22Rv1 (cell line): Measurements from ENCODE around the gene CPLANE2.

Experiments used
- CTCF ChIP-seq: fragments of 450-650 bp; IDR thresholded peaks from 2 replicates; pipeline ENCODE4 v1.5.1; 2017; ENCODE audit warnings: mild to moderate bottlenecking
- ZFX ChIP-seq: fragments of 450-650 bp; IDR thresholded peaks from 2 replicates; pipeline ENCODE4 v1.6.1; 2017; ENCODE audit warnings: antibody characterized with exemption, borderline replicate concordance

GRCh38 chr1:16224472-16224871, 12.5 kb downstream of the CPLANE2 start:
- TF ChIP-seq CTCF = no peak
- TF ChIP-seq ZFX = no peak
